GM23248 (cell line): ENCODE data around the gene PRMT2.

Source experiments
- EZH2 ChIP-seq: fragments of 200-600 bp; sonication (generic); IDR thresholded peaks from 2 replicates; pipeline ENCODE4 v1.6.1; 2018; ENCODE audit warnings: antibody characterized with exemption, mild to moderate bottlenecking; ENCODE audit not compliant: insufficient read depth, poor library complexity, severe bottlenecking
- EZH2phosphoT487 ChIP-seq: fragments of 200-600 bp; sonication (generic); IDR thresholded peaks from 2 replicates; pipeline ENCODE4 v1.6.1; 2018; ENCODE audit warnings: antibody characterized with exemption, moderate library complexity, mild to moderate bottlenecking, low read depth; ENCODE audit not compliant: insufficient read depth

DNA sequence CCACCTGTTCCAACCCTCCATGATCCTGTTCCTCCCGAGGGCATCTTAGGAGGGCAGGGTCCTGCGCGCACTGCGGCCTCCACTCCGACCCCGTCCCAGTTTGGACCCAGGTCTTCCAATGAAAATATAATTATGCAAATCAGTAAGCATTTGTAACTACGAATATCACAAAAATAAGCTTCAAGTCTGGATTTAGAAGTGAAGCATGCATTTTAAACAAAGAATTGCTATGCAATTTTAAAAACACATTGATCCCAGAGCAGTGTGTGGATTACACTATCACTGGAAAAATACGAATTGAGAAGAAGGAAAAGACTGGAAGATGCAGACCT lies 673 bp downstream of the PRMT2 start:
- TF ChIP-seq EZH2: no peak
- TF ChIP-seq EZH2phosphoT487: no peak
